Esophagus muscularis mucosa (tissue), 3 donors: ENCODE measurements around the gene MACROD2.
"Not testable (repeated sequence)": the region's sequence is repeated elsewhere in the genome, so short reads cannot be mapped to it uniquely, and the experiment has no call there.

ENCODE experiments used
- CTCF ChIP-seq, 3 experiments: fragments of 200-600 bp in 2 of 3; fragments of 450-650 bp in 1 of 3; sonication (generic) in 2 of 3; IDR thresholded peaks; one replicate each; pipeline ENCODE4 v1.5.1; 2017 to 2019; ENCODE audit warnings: antibody characterized with exemption in 3 of 3, mild to moderate bottlenecking in 2 of 3, moderate library complexity in 1 of 3
- POLR2A ChIP-seq: fragments of 450-650 bp; IDR thresholded peaks from one replicate; pipeline ENCODE4 v1.6.1; 2017; ENCODE audit warnings: antibody characterized with exemption, moderate library complexity, mild to moderate bottlenecking, low read depth

GRCh38 chr20:14981486-14981885, 986.2 kb downstream of the MACROD2 start:
- TF ChIP-seq POLR2A; CTCF (IDR thresholded peaks at IDR 0.05): not testable (repeated sequence)
